ENCODE data around the gene MYO10.
"Not testable (repeated sequence)": the region's sequence is repeated elsewhere in the genome, so short reads cannot be mapped to it uniquely, and the experiment has no call there.

MYO10 gene

GRCh38 chr5:16735101-16736060, 200.7 kb downstream of the MYO10 start:
- no peak for DNase-seq

- DNase-seq, result no peak
Observed at GRCh38 chr5:16733331-16734006, 202.6 kb downstream of the MYO10 start.

- DNase-seq, result no peak
Observed at GRCh38 chr5:16732356-16732755, 203.7 kb downstream of the MYO10 start.

GRCh38 chr5:16727755-16728325, 208.2 kb downstream of the MYO10 start:
- no peak for DNase-seq

GRCh38 chr5:16726538-16726946, 209.5 kb downstream of the MYO10 start:
- DNase-seq, result no peak

GRCh38 chr5:16725575-16725974, 210.5 kb downstream of the MYO10 start:
- no peak for DNase-seq

GRCh38 chr5:16723821-16724220, 212.3 kb downstream of the MYO10 start:
- DNase-seq, result no peak

GRCh38 chr5:16722097-16722495, 214.0 kb downstream of the MYO10 start:
- DNase-seq, result no peak

GRCh38 chr5:16721151-16722096, 214.7 kb downstream of the MYO10 start:
- DNase-seq, result no peak

- DNase-seq, result not testable (repeated sequence)
Observed at GRCh38 chr5:16718036-16718435, 218.1 kb downstream of the MYO10 start.

GRCh38 chr5:16713386-16713928, 222.6 kb downstream of the MYO10 start:
- no peak for DNase-seq

- DNase-seq, result no peak
Observed at GRCh38 chr5:16712620-16713019, 223.5 kb downstream of the MYO10 start.

- DNase-seq, result no peak
Observed at GRCh38 chr5:16712178-16712577, 223.9 kb downstream of the MYO10 start.

- no peak for DNase-seq
Observed at GRCh38 chr5:16709691-16710433, 226.2 kb downstream of the MYO10 start.

- DNase-seq, result no peak
Observed at GRCh38 chr5:16707869-16708192, 228.3 kb downstream of the MYO10 start.

- DNase-seq, result no peak
Observed at GRCh38 chr5:16707168-16707868, 228.8 kb downstream of the MYO10 start.

- DNase-seq, result no peak
Observed at GRCh38 chr5:16704945-16705344, 231.1 kb downstream of the MYO10 start.

- DNase-seq, result no peak
Observed at GRCh38 chr5:16702964-16703363, 233.1 kb downstream of the MYO10 start.

GRCh38 chr5:16701134-16702099, 234.7 kb downstream of the MYO10 start:
- no peak for DNase-seq

- DNase-seq, result no peak
Observed at GRCh38 chr5:16700081-16700480, 236.0 kb downstream of the MYO10 start.

All from SW 1271 (cell line).